Caco-2 (cell line): Measurements from ENCODE around the gene TACC2. TPM values are rescaled to one million over a fixed set of nuclear protein-coding genes. Genes with fewer than 3 reads are reported as not detected.

ENCODE experiments used
- BruUV-seq: library from RNA; stranded (reverse); fragments of 400-500 nt; replicated peaks from 2 replicates; lab custom pipeline; 2021; lab: Mats Ljungman, UMichigan
- CTCF ChIA-PET: fragments of 300-600 bp; sonication (Branson Sonifier 250); formaldehyde crosslinking; loops from one replicate; lab custom pipeline; 2022; ENCODE audit warnings: antibody characterized with exemption; lab: Charles Lee
- POLR2A ChIA-PET: fragments of 300-600 bp; sonication (Branson Sonifier 250); formaldehyde crosslinking; loops from one replicate; lab custom pipeline; 2022; ENCODE audit warnings: antibody characterized with exemption; lab: Charles Lee
- DNase-seq, 2 experiments: peaks; one replicate each; pipeline versions ENCODE4 v3.0.0 to v3.0.0-alpha.2; 2020 to 2022
- H3K27me3 ChIP-seq: replicated peaks from 2 replicates; pipeline ENCODE4 v1.6.0; 2011; ENCODE audit warnings: low read length; ENCODE audit not compliant: control insufficient read depth, insufficient read depth
- H3K36me3 ChIP-seq: 2 replicates; pipeline ENCODE4 v1.5.1; 2011; ENCODE audit warnings: low read length; ENCODE audit not compliant: control insufficient read depth, insufficient read depth
- H3K4me1 ChIP-seq: fragments of 250-450 bp; sonication (Bioruptor Pico); 2 replicates; pipeline ENCODE4 v1.5.1; 2020; ENCODE audit warnings: mild to moderate bottlenecking
- H3K4me3 ChIP-seq: 2 replicates; pipeline ENCODE4 v1.5.1; 2011; ENCODE audit warnings: low read depth, mild to moderate bottlenecking, control low read depth, low read length
- H3K9me3 ChIP-seq: fragments of 250-450 bp; sonication (Bioruptor Pico); 2 replicates; pipeline ENCODE4 v1.5.1; 2020; ENCODE audit warnings: mild to moderate bottlenecking, moderate library complexity
- H3K27ac Mint-ChIP-seq: one replicate; pipeline ENCODE4 v1.8.0; 2022; ENCODE audit warnings: mixed read lengths; ENCODE audit not compliant: unreplicated experiment
- H3K27me3 Mint-ChIP-seq: one replicate; pipeline ENCODE4 v1.8.0; 2022; ENCODE audit warnings: mixed read lengths; ENCODE audit not compliant: insufficient read depth, unreplicated experiment
- H3K36me3 Mint-ChIP-seq: one replicate; pipeline ENCODE4 v1.8.0; 2022; ENCODE audit warnings: mild to moderate bottlenecking, mixed read lengths; ENCODE audit not compliant: insufficient read depth, unreplicated experiment
- H3K4me1 Mint-ChIP-seq: one replicate; pipeline ENCODE4 v1.8.0; 2022; ENCODE audit warnings: low read depth, mixed read lengths; ENCODE audit not compliant: unreplicated experiment
- H3K4me3 Mint-ChIP-seq: one replicate; pipeline ENCODE4 v1.8.0; 2022; ENCODE audit warnings: mild to moderate bottlenecking, moderate library complexity, mixed read lengths; ENCODE audit not compliant: unreplicated experiment
- H3K9me3 Mint-ChIP-seq: one replicate; pipeline ENCODE4 v1.8.0; 2022; ENCODE audit warnings: mixed read lengths; ENCODE audit not compliant: unreplicated experiment
- intact Hi-C: fragments of 100-400 bp; cut with micrococcal nuclease; formaldehyde crosslinking; loops from one replicate; pipeline ENCODE4 v1.10.0; 2022; ENCODE audit not compliant: unreplicated experiment
- total RNA-seq: library from RNA; stranded (reverse); gene quantifications from 2 replicates; pipeline ENCODE4 v1.2.3, GENCODE V29; 2022
- TF ChIP-seq, protein P1 (sequence below), 2 experiments: fragments of 200-600 bp in 1 of 2; IDR thresholded peaks; 1 replicate in 1 of 2; 2 replicates in 1 of 2; pipeline versions ENCODE4 v1.5.1 to v1.8.0; 2011 to 2022; ENCODE audit warnings: antibody characterized with exemption in 1 of 2, control low read depth in 1 of 2, inconsistent platforms in 1 of 2, low read depth in 1 of 2, low read length in 1 of 2, mild to moderate bottlenecking in 1 of 2, moderate library complexity in 1 of 2; ENCODE audit not compliant: insufficient read depth in 1 of 2, severe bottlenecking in 1 of 2, unreplicated experiment in 1 of 2

TACC2 gene
- total RNA-seq, 1 experiment from 2014 or later, result 117 TPM

DNA sequence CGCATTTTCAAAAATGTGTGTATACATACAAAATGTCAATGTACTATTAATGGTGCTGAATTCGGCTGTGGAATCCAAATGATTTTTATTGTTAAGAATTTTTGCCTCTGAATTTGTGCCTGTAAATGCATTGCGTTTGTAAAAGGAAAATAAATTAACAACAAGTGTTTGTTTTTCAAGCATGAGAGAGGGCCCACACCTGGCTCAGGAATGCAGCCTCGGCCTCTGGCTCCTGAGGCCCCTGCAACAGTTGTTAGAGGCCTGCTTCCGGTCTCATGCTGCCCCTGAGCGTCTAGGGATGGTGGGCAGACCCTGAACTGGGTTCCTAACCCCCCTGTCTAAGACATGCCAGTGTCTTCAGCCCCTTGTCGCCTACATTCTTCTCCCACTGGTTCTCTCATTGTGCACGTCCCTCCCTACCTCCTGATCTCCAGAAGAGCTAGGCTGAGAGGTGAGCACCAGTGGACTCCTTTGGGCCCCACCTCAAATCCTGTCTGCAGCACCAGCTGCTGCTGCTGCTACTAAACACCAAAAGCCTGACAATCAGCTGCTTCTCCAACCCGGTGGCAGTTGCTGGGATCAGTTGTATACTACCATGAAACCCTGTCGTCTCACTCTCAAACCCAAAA is 280.2 kb downstream of the TACC2 start:
- Histone ChIP-seq H3K9me3 (no peaks in the 10 kb centered on the region), H3K27me3 (no peaks in the 10 kb centered on the region), H3K4me3 (no peak overlapping the region), H3K4me1 (peaks cover 47% of the 10 kb centered on the region), H3K36me3 (no peaks in the 10 kb centered on the region)
- POLR2A ChIA-PET, result no interaction called here
- Mint-ChIP-seq H3K27ac (peak overlapping the region; percentile 49), H3K4me1 (peaks cover 41% of the 10 kb centered on the region), H3K36me3 (peaks cover 52% of the 10 kb centered on the region), H3K4me3 (no peak overlapping the region), H3K9me3 (no peaks in the 10 kb centered on the region), H3K27me3 (no peaks in the 10 kb centered on the region)
- no peak for DNase-seq
- intact Hi-C loops, result no loop called here
- TF ChIP-seq, protein P1, sequence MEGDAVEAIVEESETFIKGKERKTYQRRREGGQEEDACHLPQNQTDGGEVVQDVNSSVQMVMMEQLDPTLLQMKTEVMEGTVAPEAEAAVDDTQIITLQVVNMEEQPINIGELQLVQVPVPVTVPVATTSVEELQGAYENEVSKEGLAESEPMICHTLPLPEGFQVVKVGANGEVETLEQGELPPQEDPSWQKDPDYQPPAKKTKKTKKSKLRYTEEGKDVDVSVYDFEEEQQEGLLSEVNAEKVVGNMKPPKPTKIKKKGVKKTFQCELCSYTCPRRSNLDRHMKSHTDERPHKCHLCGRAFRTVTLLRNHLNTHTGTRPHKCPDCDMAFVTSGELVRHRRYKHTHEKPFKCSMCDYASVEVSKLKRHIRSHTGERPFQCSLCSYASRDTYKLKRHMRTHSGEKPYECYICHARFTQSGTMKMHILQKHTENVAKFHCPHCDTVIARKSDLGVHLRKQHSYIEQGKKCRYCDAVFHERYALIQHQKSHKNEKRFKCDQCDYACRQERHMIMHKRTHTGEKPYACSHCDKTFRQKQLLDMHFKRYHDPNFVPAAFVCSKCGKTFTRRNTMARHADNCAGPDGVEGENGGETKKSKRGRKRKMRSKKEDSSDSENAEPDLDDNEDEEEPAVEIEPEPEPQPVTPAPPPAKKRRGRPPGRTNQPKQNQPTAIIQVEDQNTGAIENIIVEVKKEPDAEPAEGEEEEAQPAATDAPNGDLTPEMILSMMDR (IDR thresholded peaks at IDR 0.05; ENCODE audit: insufficient read depth in 1 of 2, low read depth in 1 of 2, low read length in 1 of 2, severe bottlenecking in 1 of 2, unreplicated experiment in 1 of 2), result no peak
- CTCF ChIA-PET, result interaction anchor here (0.6 to 2.2 kb wide), 4 partner anchors 8 to 76 kb away, joined by 3 to 23 read pairs (median 10); no protein-coding TSS in a partner anchor
- no TSS peak for BruUV-seq

DNA sequence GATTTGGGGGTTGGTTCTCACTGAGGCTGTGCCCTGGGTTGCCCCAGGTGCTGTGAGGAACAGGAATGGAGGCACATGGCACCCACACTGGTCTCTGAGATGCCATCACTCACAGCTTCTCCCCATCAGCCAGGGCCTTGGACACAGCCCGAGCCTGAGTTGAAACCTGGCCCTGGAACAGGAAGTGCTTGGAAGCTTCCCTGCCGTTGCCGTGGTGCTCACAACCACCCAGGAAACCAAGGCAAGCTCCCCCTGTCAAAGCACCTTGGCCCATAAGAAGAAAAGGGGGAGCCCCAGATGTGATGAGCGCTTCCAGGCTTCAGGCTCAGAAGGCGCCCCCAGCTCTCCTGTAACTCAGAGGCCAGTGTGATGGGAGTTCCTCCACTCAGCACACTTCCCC is 282.1 kb downstream of the TACC2 start, which contains the start of gene BTBD16:
BTBD16 (plus strand) TSS at position 221 of the 400 bp plus-strand sequence. CDS start 3,786 bp downstream, outside the sequence.
- Mint-ChIP-seq H3K36me3 (peaks cover 35% of the 10 kb centered on the region), H3K4me1 (peaks cover 22% of the 10 kb centered on the region), H3K4me3 (no peak within 1 kb of the TSS), H3K9me3 (no peaks in the 10 kb centered on the region), H3K27me3 (no peaks in the 10 kb centered on the region), H3K27ac (no peak within 1 kb of the TSS)
- DNase-seq, result no peak
- no peaks in the 10 kb centered on the region for H3K27me3 ChIP-seq
- intact Hi-C loops, result no loop called here
- peaks cover 28% of the 10 kb centered on the region for H3K4me1 ChIP-seq
- no peak within 1 kb of the TSS for H3K4me3 ChIP-seq
- no TSS peak for BruUV-seq
- TF ChIP-seq, protein P1 (IDR thresholded peaks at IDR 0.05; ENCODE audit: insufficient read depth in 1 of 2, low read depth in 1 of 2, low read length in 1 of 2, severe bottlenecking in 1 of 2, unreplicated experiment in 1 of 2), result no peak
- H3K36me3 ChIP-seq, result no peaks in the 10 kb centered on the region
- H3K9me3 ChIP-seq, result no peaks in the 10 kb centered on the region
- POLR2A ChIA-PET, result no interaction called here
- CTCF ChIA-PET, result no interaction called here

DNA sequence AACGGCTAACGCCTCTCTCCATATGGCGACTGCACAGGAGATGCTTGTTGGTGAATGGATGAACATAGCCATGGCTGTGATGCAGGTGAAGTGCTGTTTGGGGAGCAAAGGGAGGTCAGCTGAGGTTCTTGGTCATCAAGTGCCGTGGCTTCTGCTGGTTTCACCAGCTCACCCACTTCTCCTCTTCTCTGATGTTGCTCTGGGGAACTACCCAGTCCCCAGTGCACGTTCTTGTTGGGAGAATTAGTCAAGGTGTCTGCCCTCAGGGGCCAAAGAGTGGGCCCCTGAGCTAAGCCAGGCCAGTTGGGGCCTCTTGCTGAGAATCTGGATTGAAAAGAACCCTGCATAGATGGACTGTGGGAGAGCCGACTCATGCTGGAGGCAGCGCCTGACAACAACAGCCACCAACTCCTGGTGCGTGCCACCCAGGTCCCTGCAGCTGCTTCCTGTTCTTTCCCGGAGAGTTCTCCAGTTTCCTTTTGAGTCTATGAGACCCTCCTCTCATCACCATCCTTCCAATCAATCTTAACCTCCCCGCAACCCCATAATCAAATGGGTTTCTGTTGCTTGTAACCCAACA is 285.1 kb downstream of the TACC2 start:
- Histone ChIP-seq H3K27me3 (no peaks in the 10 kb centered on the region), H3K4me3 (no peak overlapping the region), H3K9me3 (no peaks in the 10 kb centered on the region), H3K4me1 (peaks cover 21% of the 10 kb centered on the region), H3K36me3 (no peaks in the 10 kb centered on the region)
- no TSS peak for BruUV-seq
- ChIA-PET CTCF (no interaction called here), POLR2A (no interaction called here)
- peaks cover 11% of the 10 kb centered on the region for H3K36me3 Mint-ChIP-seq
- no peak overlapping the region for H3K4me3 Mint-ChIP-seq
- DNase-seq, result no peak
- peaks cover 5% of the 10 kb centered on the region for H3K4me1 Mint-ChIP-seq
- intact Hi-C loops, result no loop called here
- TF ChIP-seq, protein P1 (IDR thresholded peaks at IDR 0.05; ENCODE audit: insufficient read depth in 1 of 2, low read depth in 1 of 2, low read length in 1 of 2, severe bottlenecking in 1 of 2, unreplicated experiment in 1 of 2), result no peak
- no peak overlapping the region for H3K27ac Mint-ChIP-seq
- no peaks in the 10 kb centered on the region for H3K9me3 Mint-ChIP-seq
- H3K27me3 Mint-ChIP-seq, result no peaks in the 10 kb centered on the region
